Activated CD8-positive, alpha-beta T cell treated with anti-CD3 and anti-CD28 coated beads, Interleukin-2, amount 10 ng/mL, durations not matched to agents 7 days and 5 days (primary cell): ENCODE data around the gene PDE4B. TPM values are rescaled to one million over a fixed set of nuclear protein-coding genes. Genes with fewer than 3 reads are reported as not detected.

Source experiments
- ATAC-seq: fragments of 150-1000 bp; cut with Tn5 transposase; one replicate; pipeline ENCODE4 v1.10.0; 2021; ENCODE audit warnings: moderate library complexity
- CTCF ChIA-PET: fragments of 350-600 bp; sonication (Branson Sonifier 250); formaldehyde crosslinking; loops from one replicate; lab custom pipeline; 2021; ENCODE audit warnings: antibody characterized with exemption; lab: Charles Lee
- POLR2A ChIA-PET: fragments of 350-600 bp; sonication (Branson Sonifier 250); formaldehyde crosslinking; loops from one replicate; lab custom pipeline; 2021; ENCODE audit warnings: antibody characterized with exemption; lab: Charles Lee
- DNase-seq: peaks from one replicate; pipeline ENCODE4 v3.0.0-alpha.2; 2020
- H3K27ac Mint-ChIP-seq: one replicate; pipeline ENCODE4 v1.8.0; 2021; ENCODE audit warnings: mild to moderate bottlenecking, mixed read lengths
- H3K27me3 Mint-ChIP-seq: one replicate; pipeline ENCODE4 v1.8.0; 2021; ENCODE audit warnings: low read depth, mixed read lengths
- H3K36me3 Mint-ChIP-seq: one replicate; pipeline ENCODE4 v1.8.0; 2021; ENCODE audit warnings: low read depth, mixed read lengths
- H3K4me1 Mint-ChIP-seq: one replicate; pipeline ENCODE4 v1.8.0; 2021; ENCODE audit warnings: low read depth, mixed read lengths
- H3K4me3 Mint-ChIP-seq: one replicate; pipeline ENCODE4 v1.8.0; 2021; ENCODE audit warnings: mild to moderate bottlenecking, mixed read lengths
- H3K9me3 Mint-ChIP-seq: one replicate; pipeline ENCODE4 v1.8.0; 2022; ENCODE audit warnings: mixed read lengths; ENCODE audit not compliant: insufficient read depth
- total RNA-seq, 2 experiments: library from RNA; stranded (reverse); gene quantifications; one replicate each; pipeline ENCODE4 v1.2.3, GENCODE V29; 2021

Gene PDE4B
- total RNA-seq, 2 experiments from 2014 or later, result 21.4 to 24.3 TPM

DNA sequence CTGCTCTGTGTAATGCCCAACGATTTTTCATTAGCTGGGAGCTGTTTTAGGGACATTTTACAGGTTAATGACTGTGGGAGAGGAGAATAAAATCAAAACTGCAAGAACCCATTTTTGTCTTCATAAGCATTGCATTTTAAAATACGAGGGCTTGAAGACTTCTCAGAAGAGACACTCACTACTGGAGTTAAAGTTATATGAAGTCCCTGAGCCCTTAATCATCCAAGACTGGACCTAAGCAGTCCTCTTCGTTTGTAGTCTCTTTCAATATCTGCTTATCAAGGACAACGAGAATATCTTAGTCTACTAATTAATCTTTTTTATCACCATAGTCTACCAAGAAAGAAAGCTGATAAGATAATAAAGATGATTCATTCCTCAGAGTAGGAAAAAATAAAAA, 564.3 kb downstream of the PDE4B start:
- peaks cover 76% of the 10 kb centered on the region for H3K4me1 Mint-ChIP-seq
- H3K36me3 Mint-ChIP-seq, result peaks cover 76% of the 10 kb centered on the region
- H3K9me3 Mint-ChIP-seq, result no peaks in the 10 kb centered on the region
- H3K27ac Mint-ChIP-seq, result no peak overlapping the region
- ChIA-PET POLR2A (interaction anchor here (1.6 kb wide), 1 partner anchor 25 kb away, joined by 4 read pairs; no protein-coding TSS in a partner anchor), CTCF (interaction anchor here (0.6 to 1.7 kb wide), 7 partner anchors 10 to 79 kb away, joined by 3 to 9 read pairs (median 3); no protein-coding TSS in a partner anchor)
- ATAC-seq (no peak), DNase-seq (no peak)
- H3K4me3 Mint-ChIP-seq, result no peak overlapping the region
- H3K27me3 Mint-ChIP-seq, result no peaks in the 10 kb centered on the region

GRCh38 chr1:66357478-66358197, 564.9 kb downstream of the PDE4B start:
- peak; percentile 81 for ATAC-seq
- POLR2A ChIA-PET, result no interaction called here
- CTCF ChIA-PET, result interaction anchor here (1.1 to 10.8 kb wide), 5 partner anchors 10 to 87 kb away, joined by 3 to 124 read pairs (median 3); no protein-coding TSS in a partner anchor
- Mint-ChIP-seq H3K4me1 (peaks cover 72% of the 10 kb centered on the region), H3K27ac (peak overlapping the region; percentile 63), H3K27me3 (no peaks in the 10 kb centered on the region), H3K9me3 (no peaks in the 10 kb centered on the region), H3K4me3 (peak overlapping the region; percentile 49), H3K36me3 (peaks cover 77% of the 10 kb centered on the region)
- no peak for DNase-seq

GRCh38 chr1:66359269-66359668, 566.6 kb downstream of the PDE4B start:
- H3K4me3 Mint-ChIP-seq, result no peak overlapping the region
- CTCF ChIA-PET, result interaction anchor here (0.8 to 10.8 kb wide), 10 partner anchors 8 to 133 kb away, joined by 3 to 124 read pairs (median 12); no protein-coding TSS in a partner anchor

DNA sequence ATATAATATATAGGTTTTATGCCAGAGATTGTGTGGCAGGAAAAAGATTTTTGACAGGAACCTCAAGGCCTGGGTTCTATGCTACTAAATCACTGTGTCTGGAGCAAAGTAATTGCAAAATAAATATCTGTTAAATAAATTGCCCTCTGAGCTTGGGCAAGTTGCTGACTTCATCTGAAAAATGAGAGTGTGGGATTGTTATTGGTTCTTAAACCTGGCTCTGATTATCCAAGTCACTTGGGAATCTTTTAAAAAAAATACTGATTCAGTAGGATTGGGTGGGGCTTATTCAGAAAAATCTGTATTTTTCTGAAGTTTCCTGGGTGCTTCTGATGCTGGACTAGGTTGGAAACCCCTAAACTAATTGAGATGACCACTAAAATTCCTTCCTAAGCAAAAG, 567.1 kb downstream of the PDE4B start:
- DNase-seq, result no peak
- H3K9me3 Mint-ChIP-seq, result no peaks in the 10 kb centered on the region
- ATAC-seq, result no peak
- H3K36me3 Mint-ChIP-seq, result peaks cover 80% of the 10 kb centered on the region
- peaks cover 64% of the 10 kb centered on the region for H3K4me1 Mint-ChIP-seq
- ChIA-PET POLR2A (interaction anchor here (0.6 kb wide), 1 partner anchor 86 kb away, joined by 4 read pairs; no protein-coding TSS in a partner anchor), CTCF (interaction anchor here (0.8 to 10.8 kb wide), 14 partner anchors 8 to 134 kb away, joined by 3 to 124 read pairs (median 6); no protein-coding TSS in a partner anchor)
- H3K27ac Mint-ChIP-seq, result no peak overlapping the region
- H3K4me3 Mint-ChIP-seq, result no peak overlapping the region
- no peaks in the 10 kb centered on the region for H3K27me3 Mint-ChIP-seq

More at GRCh38 chr1:66359269-66359668, 566.6 kb downstream of the PDE4B start:
- peaks cover 79% of the 10 kb centered on the region for H3K36me3 Mint-ChIP-seq
- no peaks in the 10 kb centered on the region for H3K27me3 Mint-ChIP-seq
- POLR2A ChIA-PET, result interaction anchor here (0.6 kb wide), 1 partner anchor 87 kb away, joined by 4 read pairs; no protein-coding TSS in a partner anchor
- H3K4me1 Mint-ChIP-seq, result peaks cover 65% of the 10 kb centered on the region
- no peak overlapping the region for H3K27ac Mint-ChIP-seq
- H3K9me3 Mint-ChIP-seq, result no peaks in the 10 kb centered on the region
- DNase-seq, result no peak
- no peak for ATAC-seq

- Mint-ChIP-seq H3K4me3 (no peak overlapping the region), H3K4me1 (peaks cover 62% of the 10 kb centered on the region), H3K27ac (no peak overlapping the region), H3K27me3 (no peaks in the 10 kb centered on the region), H3K9me3 (no peaks in the 10 kb centered on the region), H3K36me3 (peaks cover 83% of the 10 kb centered on the region)
- DNase-seq (no peak), ATAC-seq (no peak)
- POLR2A ChIA-PET, result interaction anchor here (0.9 kb wide), 1 partner anchor 9 kb away, joined by 3 read pairs; no protein-coding TSS in a partner anchor
- CTCF ChIA-PET, result interaction anchor here (0.6 to 10.8 kb wide), 15 partner anchors 10 to 419 kb away, joined by 3 to 124 read pairs (median 7); no protein-coding TSS in a partner anchor
These were observed 567.6 kb downstream of the PDE4B start for GRCh38 chr1:66360285-66360724.

DNA sequence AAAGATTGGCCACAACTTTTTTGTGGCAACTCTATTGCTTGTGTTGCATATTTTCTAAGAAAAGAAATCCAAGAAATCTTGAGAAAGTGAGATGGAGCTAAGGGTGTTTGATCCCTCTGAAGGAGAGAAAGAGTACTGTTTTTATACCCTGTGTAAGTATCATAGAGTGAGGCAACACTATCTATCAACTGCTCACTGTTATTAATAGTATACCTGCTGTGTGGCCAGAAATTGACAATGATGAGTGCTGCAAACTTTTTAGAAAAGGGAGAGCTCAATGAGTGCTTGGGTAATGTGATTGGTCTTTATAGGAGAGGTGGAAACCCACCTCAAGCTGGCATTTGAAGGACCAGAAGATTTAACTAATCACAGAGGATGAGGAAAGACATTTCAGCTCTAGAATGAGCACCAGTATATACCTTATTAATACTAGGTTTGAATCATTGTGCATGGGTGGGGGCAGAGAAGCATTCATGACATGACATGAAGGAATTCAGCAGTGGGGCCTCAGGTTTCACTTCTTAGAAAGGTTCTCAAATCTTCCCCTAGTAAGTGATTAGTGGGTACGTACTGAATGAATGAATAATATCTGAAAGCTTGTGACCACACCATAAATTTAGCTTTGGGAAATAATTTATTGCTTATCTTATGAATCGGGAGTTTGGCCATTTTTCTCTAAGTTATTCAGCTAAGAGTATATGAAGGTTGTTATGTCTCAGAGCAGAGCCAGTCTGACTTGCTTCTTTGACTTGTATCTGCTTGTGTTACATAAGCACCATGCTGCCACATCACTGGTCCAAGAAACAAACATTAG, 572.1 kb downstream of the PDE4B start:
- DNase-seq (no peak), ATAC-seq (no peak)
- no peak overlapping the region for H3K4me3 Mint-ChIP-seq
- H3K36me3 Mint-ChIP-seq, result peaks cover 86% of the 10 kb centered on the region
- ChIA-PET POLR2A (interaction anchor here (0.9 kb wide), 1 partner anchor 21 kb away, joined by 5 read pairs; no protein-coding TSS in a partner anchor), CTCF (interaction anchor here (0.8 to 10.8 kb wide), 6 partner anchors 11 to 101 kb away, joined by 3 to 124 read pairs (median 6); no protein-coding TSS in a partner anchor)
- no peaks in the 10 kb centered on the region for H3K9me3 Mint-ChIP-seq
- H3K4me1 Mint-ChIP-seq, result peaks cover 51% of the 10 kb centered on the region
- no peak overlapping the region for H3K27ac Mint-ChIP-seq
- H3K27me3 Mint-ChIP-seq, result no peaks in the 10 kb centered on the region

- ATAC-seq (no peak), DNase-seq (no peak)
- POLR2A ChIA-PET, result no interaction called here
- no peak overlapping the region for H3K27ac Mint-ChIP-seq
- no peaks in the 10 kb centered on the region for H3K9me3 Mint-ChIP-seq
- CTCF ChIA-PET, result interaction anchor here (0.8 to 10.8 kb wide), 5 partner anchors 15 to 79 kb away, joined by 4 to 124 read pairs (median 7); no protein-coding TSS in a partner anchor
- H3K4me3 Mint-ChIP-seq, result no peak overlapping the region
- no peaks in the 10 kb centered on the region for H3K27me3 Mint-ChIP-seq
- H3K36me3 Mint-ChIP-seq, result peaks cover 84% of the 10 kb centered on the region
- peaks cover 49% of the 10 kb centered on the region for H3K4me1 Mint-ChIP-seq
These were observed 572.9 kb downstream of the PDE4B start for GRCh38 chr1:66365635-66366034.

DNA sequence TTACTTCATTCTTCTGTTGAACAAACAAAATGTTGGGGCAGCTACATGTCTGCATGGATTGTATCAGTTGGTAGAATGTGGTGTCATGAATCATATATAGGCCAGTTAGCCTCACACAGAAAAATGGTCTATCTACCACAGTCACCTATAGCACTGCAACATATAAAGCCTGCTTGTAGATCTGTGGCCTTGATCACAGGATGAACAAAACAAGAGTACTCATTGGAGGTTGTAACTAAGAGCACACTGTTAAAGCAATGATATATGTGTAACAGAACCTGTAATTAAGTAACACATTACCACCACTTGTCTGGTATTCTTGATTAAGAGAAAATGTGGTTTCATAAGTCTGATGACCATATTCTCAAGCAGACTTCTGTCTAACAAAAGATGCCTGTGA, 573.9 kb downstream of the PDE4B start:
- Mint-ChIP-seq H3K9me3 (no peaks in the 10 kb centered on the region), H3K36me3 (peaks cover 88% of the 10 kb centered on the region), H3K27me3 (no peaks in the 10 kb centered on the region), H3K4me1 (peaks cover 58% of the 10 kb centered on the region), H3K27ac (peak overlapping the region; percentile 51), H3K4me3 (no peak overlapping the region)
- ATAC-seq (no peak), DNase-seq (no peak)
- ChIA-PET CTCF (interaction anchor here (0.7 to 10.8 kb wide), 11 partner anchors 9 to 120 kb away, joined by 3 to 124 read pairs (median 5); no protein-coding TSS in a partner anchor), POLR2A (interaction anchor here (0.6 to 1.1 kb wide), 3 partner anchors 30 to 76 kb away, joined by 3 read pairs; no protein-coding TSS in a partner anchor)

DNA sequence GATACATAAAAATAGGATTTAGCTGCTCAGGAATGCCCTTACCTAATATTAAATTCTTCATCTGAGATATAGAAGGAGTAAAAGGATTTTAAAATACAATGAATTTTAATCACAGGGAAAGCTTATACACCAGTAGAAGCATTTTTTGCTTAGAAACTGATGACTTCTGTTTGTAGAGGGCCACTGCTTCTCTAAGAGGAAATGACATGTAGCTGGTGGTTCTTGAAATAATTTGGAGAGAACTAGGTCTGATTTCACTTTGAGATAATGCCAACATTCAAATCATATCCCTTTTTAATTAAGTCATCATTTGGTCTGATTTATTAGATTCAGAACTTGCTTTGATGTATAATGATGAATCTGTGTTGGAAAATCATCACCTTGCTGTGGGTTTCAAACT, 574.7 kb downstream of the PDE4B start:
- ATAC-seq (no peak), DNase-seq (no peak)
- Mint-ChIP-seq H3K36me3 (peaks cover 88% of the 10 kb centered on the region), H3K27me3 (no peaks in the 10 kb centered on the region), H3K9me3 (no peaks in the 10 kb centered on the region), H3K4me3 (no peak overlapping the region), H3K27ac (peak overlapping the region; percentile 51), H3K4me1 (peaks cover 65% of the 10 kb centered on the region)
- CTCF ChIA-PET, result interaction anchor here (0.6 to 10.8 kb wide), 13 partner anchors 8 to 847 kb away, joined by 3 to 124 read pairs (median 4); no protein-coding TSS in a partner anchor
- POLR2A ChIA-PET, result interaction anchor here (1.0 to 1.7 kb wide), 3 partner anchors 31 to 69 kb away, joined by 3 read pairs; no protein-coding TSS in a partner anchor

DNA sequence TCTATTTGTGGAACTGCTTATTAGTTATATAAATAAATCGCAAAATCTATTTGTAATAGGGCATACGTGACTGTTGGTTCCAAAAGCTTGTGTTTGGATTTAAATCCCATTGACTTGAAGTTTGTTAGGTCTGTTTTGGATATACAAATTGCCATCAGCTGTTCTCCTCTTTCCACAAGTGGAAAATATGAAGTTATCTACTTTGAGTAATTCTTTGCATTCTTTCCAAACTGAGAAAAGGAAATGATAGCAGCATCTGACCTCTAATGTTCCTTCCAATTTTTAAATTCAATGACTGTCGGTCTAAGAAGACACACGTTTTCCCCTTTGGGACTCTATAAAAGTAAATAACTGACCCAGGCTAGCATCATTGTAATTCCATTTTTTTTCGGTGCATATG, 575.6 kb downstream of the PDE4B start:
- ChIA-PET POLR2A (interaction anchor here (1.7 kb wide), 1 partner anchor 68 kb away, joined by 3 read pairs; no protein-coding TSS in a partner anchor), CTCF (interaction anchor here (1.2 to 10.8 kb wide), 9 partner anchors 9 to 78 kb away, joined by 3 to 124 read pairs (median 5); no protein-coding TSS in a partner anchor)
- peaks cover 68% of the 10 kb centered on the region for H3K4me1 Mint-ChIP-seq
- DNase-seq, result no peak
- no peaks in the 10 kb centered on the region for H3K27me3 Mint-ChIP-seq
- H3K4me3 Mint-ChIP-seq, result no peak overlapping the region
- H3K36me3 Mint-ChIP-seq, result peaks cover 88% of the 10 kb centered on the region
- no peak overlapping the region for H3K27ac Mint-ChIP-seq
- no peak for ATAC-seq
- no peaks in the 10 kb centered on the region for H3K9me3 Mint-ChIP-seq
